ENCODE results near the gene RNASE8.

RNASE8 gene

GRCh38 chr14:21033133-21033698, 24.4 kb upstream of the RNASE8 start:
- TF ChIP-seq ZFX (IDR thresholded peaks at IDR 0.05) (no peak), CTCF (conservative IDR thresholded peaks at IDR 0.05) (no peak)
- no peak overlapping the region for H3K27ac ChIP-seq

- TF ChIP-seq ZFX (IDR thresholded peaks at IDR 0.05), result no peak
- TF ChIP-seq CTCF (conservative IDR thresholded peaks at IDR 0.05), result no peak
Measured at GRCh38 chr14:21034707-21035106, 22.9 kb upstream of the RNASE8 start, which contains the start of gene RNASE13. Gene RNASE13, minus strand, starts transcription at chr14:21034807. Its CDS starts 519 bp downstream, at chr14:21034288.

GRCh38 chr14:21036751-21037150, 20.9 kb upstream of the RNASE8 start:
- H3K27ac ChIP-seq, result no peak overlapping the region
- TF ChIP-seq ZFX (IDR thresholded peaks at IDR 0.05), result no peak
- TF ChIP-seq CTCF (conservative IDR thresholded peaks at IDR 0.05), result no peak

More at GRCh38 chr14:21034707-21035106, 22.9 kb upstream of the RNASE8 start, which contains the start of gene RNASE13:
- H3K27ac ChIP-seq, result no peak within 1 kb of the TSS

- H3K27ac ChIP-seq, result no peak overlapping the region
- TF ChIP-seq CTCF (conservative IDR thresholded peaks at IDR 0.05), result no peak
- no peak for TF ChIP-seq ZFX (IDR thresholded peaks at IDR 0.05)
Measured at GRCh38 chr14:21037156-21037555, 20.5 kb upstream of the RNASE8 start.

- no peak overlapping the region; the same call in 1 of the 2 replicates for H3K27ac ChIP-seq
- TF ChIP-seq CTCF (conservative IDR thresholded peaks at IDR 0.05) (no peak), ZFX (IDR thresholded peaks at IDR 0.05) (no peak)
Measured at GRCh38 chr14:21038441-21039422, 18.9 kb upstream of the RNASE8 start.

GRCh38 chr14:21039585-21040369, 17.8 kb upstream of the RNASE8 start:
- TF ChIP-seq CTCF (conservative IDR thresholded peaks at IDR 0.05), result peak; percentile 54
- TF ChIP-seq ZFX (IDR thresholded peaks at IDR 0.05), result no peak
- no peak overlapping the region for H3K27ac ChIP-seq

Data from C4-2B (cell line).